DND-41 (cell line): ENCODE measurements around the gene MFSD11.
"Not testable (repeated sequence)": the region's sequence is repeated elsewhere in the genome, so short reads cannot be mapped to it uniquely, and the experiment has no call there.

ENCODE experiments used
- ATAC-seq: fragments of 200-7000 bp; cut with Tn5 transposase; 3 replicates; pipeline ENCODE4 v1.9.1; 2021; ENCODE audit warnings: low read depth; ENCODE audit not compliant: insufficient read depth
- DNase-seq: peaks from one replicate; pipeline ENCODE4 v3.0.0-alpha.2; 2020
- H2AFZ ChIP-seq: 2 replicates; pipeline ENCODE4 v1.6.0; 2012; ENCODE audit warnings: low read depth, low read length
- H3K27ac ChIP-seq: 2 replicates; pipeline ENCODE4 v1.5.1; 2012; ENCODE audit warnings: low read length, inconsistent platforms
- H3K27me3 ChIP-seq: fragments of 200-600 bp; sonication (generic); 2 replicates; pipeline ENCODE4 v1.6.0; 2012; ENCODE audit warnings: low read length, mild to moderate bottlenecking, inconsistent platforms; ENCODE audit not compliant: insufficient read depth, poor library complexity
- H3K36me3 ChIP-seq: 2 replicates; pipeline ENCODE4 v1.5.1; 2012; ENCODE audit warnings: low read length, inconsistent platforms; ENCODE audit not compliant: insufficient read depth
- H3K4me1 ChIP-seq: 2 replicates; pipeline ENCODE4 v1.5.1; 2012; ENCODE audit warnings: mild to moderate bottlenecking, low read length; ENCODE audit not compliant: insufficient read depth
- H3K4me2 ChIP-seq: 2 replicates; pipeline ENCODE4 v1.6.0; 2012; ENCODE audit warnings: mild to moderate bottlenecking, moderate library complexity, low read length, inconsistent platforms; ENCODE audit not compliant: insufficient read depth
- H3K4me3 ChIP-seq, 2 experiments: fragments of 200-600 bp in 1 of 2; shearing (Covaris generic) in 1 of 2; 2 replicates each; pipeline ENCODE4 v1.5.1; 2012 to 2016; ENCODE audit warnings: inconsistent platforms in 2 of 2, low read length in 2 of 2, mild to moderate bottlenecking in 2 of 2, low read depth in 1 of 2, moderate library complexity in 1 of 2
- H3K79me2 ChIP-seq: 2 replicates; pipeline ENCODE4 v1.6.0; 2012; ENCODE audit warnings: low read length, inconsistent platforms; ENCODE audit not compliant: insufficient read depth
- H3K9ac ChIP-seq: 2 replicates; pipeline ENCODE4 v1.6.0; 2012; ENCODE audit warnings: low read depth, mild to moderate bottlenecking, inconsistent platforms, low read length, moderate library complexity
- H3K9me3 ChIP-seq: 2 replicates; pipeline ENCODE4 v1.5.1; 2012; ENCODE audit warnings: low read length, moderate library complexity, mild to moderate bottlenecking, inconsistent platforms; ENCODE audit not compliant: insufficient read depth, severe bottlenecking
- H4K20me1 ChIP-seq: 2 replicates; pipeline ENCODE4 v1.6.0; 2012; ENCODE audit warnings: low read length; ENCODE audit not compliant: insufficient read depth
- EZH2 ChIP-seq: IDR thresholded peaks from 3 replicates; pipeline ENCODE4 v1.6.1; 2012; ENCODE audit warnings: borderline replicate concordance, low read depth, mild to moderate bottlenecking, moderate library complexity, low read length, inconsistent platforms; ENCODE audit not compliant: severe bottlenecking
- TF ChIP-seq, protein P1 (sequence below): IDR thresholded peaks from 2 replicates; pipeline ENCODE4 v1.5.1; 2012; ENCODE audit warnings: borderline replicate concordance, low read length, moderate library complexity, mild to moderate bottlenecking; ENCODE audit not compliant: poor library complexity, severe bottlenecking; ENCODE audit errors: extremely low read depth

Gene MFSD11

DNA sequence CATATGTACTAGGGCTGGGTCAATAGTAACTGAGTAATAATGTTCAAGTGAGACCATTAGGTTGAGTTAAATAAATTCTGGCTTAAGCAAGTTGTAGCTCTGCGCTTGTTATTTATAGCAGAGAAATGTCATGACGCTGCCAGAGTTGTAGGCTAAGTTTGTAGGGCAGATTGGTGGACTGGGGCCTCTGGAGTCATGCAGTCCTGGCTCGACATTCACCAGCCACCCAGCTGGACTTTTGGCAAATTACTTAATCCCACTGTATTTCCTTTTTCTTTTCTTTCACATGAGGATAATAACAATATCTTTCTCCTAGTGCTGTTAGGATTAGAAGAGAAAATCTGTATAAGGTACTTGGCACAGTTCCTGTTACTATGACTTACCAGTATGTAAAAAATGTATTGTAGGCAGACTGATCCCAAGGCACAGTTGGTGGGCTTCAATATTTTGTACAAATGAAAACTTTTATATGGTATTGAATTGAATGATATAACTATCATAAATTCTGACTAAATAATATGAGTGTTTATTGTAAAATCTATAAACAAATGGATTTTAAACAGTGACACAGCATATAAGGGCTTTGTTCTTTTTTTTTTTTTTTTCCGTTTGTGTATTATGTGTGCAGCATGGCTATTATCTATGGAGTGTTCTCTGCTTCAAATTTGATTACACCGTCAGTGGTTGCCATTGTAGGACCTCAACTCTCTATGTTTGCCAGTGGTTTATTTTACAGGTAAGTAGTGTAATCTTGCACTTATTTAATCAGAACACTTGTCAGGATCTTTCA, 2.6 kb downstream of the MFSD11 start:
- Histone ChIP-seq H3K4me1 (peaks cover 23% of the 10 kb centered on the region), H3K36me3 (peaks cover 55% of the 10 kb centered on the region), H3K27ac (no peak overlapping the region), H3K27me3 (no peaks in the 10 kb centered on the region), H3K9ac (0 out of 2 replicates have a peak overlapping the region, but pooled peaks have one; percentile 8), H3K4me2 (peak overlapping the region; percentile 29; the same call in 1 of the 2 replicates), H3K4me3 (no peak overlapping the region), H3K9me3 (no peaks in the 10 kb centered on the region), H4K20me1 (peaks cover 11% of the 10 kb centered on the region), H3K79me2 (peaks cover 47% of the 10 kb centered on the region), H2AFZ (no peak overlapping the region)
- no peak for DNase-seq
- TF ChIP-seq, protein P1, sequence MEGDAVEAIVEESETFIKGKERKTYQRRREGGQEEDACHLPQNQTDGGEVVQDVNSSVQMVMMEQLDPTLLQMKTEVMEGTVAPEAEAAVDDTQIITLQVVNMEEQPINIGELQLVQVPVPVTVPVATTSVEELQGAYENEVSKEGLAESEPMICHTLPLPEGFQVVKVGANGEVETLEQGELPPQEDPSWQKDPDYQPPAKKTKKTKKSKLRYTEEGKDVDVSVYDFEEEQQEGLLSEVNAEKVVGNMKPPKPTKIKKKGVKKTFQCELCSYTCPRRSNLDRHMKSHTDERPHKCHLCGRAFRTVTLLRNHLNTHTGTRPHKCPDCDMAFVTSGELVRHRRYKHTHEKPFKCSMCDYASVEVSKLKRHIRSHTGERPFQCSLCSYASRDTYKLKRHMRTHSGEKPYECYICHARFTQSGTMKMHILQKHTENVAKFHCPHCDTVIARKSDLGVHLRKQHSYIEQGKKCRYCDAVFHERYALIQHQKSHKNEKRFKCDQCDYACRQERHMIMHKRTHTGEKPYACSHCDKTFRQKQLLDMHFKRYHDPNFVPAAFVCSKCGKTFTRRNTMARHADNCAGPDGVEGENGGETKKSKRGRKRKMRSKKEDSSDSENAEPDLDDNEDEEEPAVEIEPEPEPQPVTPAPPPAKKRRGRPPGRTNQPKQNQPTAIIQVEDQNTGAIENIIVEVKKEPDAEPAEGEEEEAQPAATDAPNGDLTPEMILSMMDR = no peak
- no peak for TF ChIP-seq EZH2
- no peak for ATAC-seq

DNA sequence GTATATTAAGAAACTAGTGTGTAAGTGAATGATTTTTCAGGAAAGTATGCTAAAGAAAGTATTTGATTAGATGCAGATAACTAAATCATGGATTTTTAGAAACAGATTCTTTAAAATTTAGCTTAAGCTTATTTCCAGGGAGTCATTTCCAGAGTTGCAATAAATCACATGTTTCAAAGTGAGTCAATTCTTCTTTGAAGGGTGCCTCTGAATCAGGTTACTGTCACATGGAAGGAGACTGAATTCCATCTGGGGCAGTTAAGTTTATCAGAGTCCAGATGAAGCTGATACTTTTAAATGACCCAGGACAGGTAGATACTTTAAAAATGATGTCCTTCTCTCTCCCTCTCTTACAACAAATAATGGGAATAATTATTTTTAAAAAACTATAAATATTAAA, 5.0 kb downstream of the MFSD11 start:
- DNase-seq = no peak
- no peak for ATAC-seq
- H3K9me3 ChIP-seq = no peaks in the 10 kb centered on the region
- H3K36me3 ChIP-seq = peaks cover 49% of the 10 kb centered on the region
- TF ChIP-seq EZH2 = no peak
- TF ChIP-seq, protein P1 = no peak
- no peaks in the 10 kb centered on the region for H4K20me1 ChIP-seq
- no peaks in the 10 kb centered on the region for H3K27me3 ChIP-seq
- no peak overlapping the region for H3K27ac ChIP-seq
- H3K4me2 ChIP-seq = no peak overlapping the region
- H3K9ac ChIP-seq = no peak overlapping the region
- H2AFZ ChIP-seq = no peak overlapping the region
- peaks cover 23% of the 10 kb centered on the region for H3K4me1 ChIP-seq
- no peak overlapping the region for H3K4me3 ChIP-seq
- peaks cover 30% of the 10 kb centered on the region for H3K79me2 ChIP-seq

DNA sequence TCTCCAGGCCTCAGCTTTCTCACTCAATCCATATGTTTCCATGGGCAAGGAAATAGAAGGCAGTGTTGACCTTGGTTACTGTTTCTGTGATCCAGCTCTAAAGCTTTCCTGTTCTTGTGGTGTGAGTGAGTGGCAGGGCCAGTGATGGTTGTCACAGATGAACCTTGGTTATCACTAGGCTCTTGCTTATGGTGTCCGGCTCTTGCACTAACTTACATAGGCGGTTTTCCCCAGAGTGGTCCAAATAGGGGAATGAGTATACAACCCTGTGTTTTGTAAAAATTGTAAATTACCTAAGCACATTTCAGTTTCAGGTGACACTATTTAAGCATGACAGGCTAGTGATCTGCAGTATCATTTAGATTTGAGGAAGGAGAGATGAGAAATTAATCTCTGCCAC, 6.8 kb downstream of the MFSD11 start:
- Histone ChIP-seq H3K9ac (no peak overlapping the region), H2AFZ (no peak overlapping the region), H3K36me3 (peaks cover 49% of the 10 kb centered on the region), H3K4me1 (peaks cover 8% of the 10 kb centered on the region; the same call in 1 of the 2 replicates), H4K20me1 (no peaks in the 10 kb centered on the region), H3K27me3 (no peaks in the 10 kb centered on the region), H3K4me2 (no peak overlapping the region), H3K9me3 (no peaks in the 10 kb centered on the region), H3K27ac (no peak overlapping the region), H3K79me2 (peaks cover 12% of the 10 kb centered on the region), H3K4me3 (no peak overlapping the region)
- TF ChIP-seq, protein P1 = no peak
- TF ChIP-seq EZH2 = no peak
- DNase-seq = no peak
- ATAC-seq = no peak

DNA sequence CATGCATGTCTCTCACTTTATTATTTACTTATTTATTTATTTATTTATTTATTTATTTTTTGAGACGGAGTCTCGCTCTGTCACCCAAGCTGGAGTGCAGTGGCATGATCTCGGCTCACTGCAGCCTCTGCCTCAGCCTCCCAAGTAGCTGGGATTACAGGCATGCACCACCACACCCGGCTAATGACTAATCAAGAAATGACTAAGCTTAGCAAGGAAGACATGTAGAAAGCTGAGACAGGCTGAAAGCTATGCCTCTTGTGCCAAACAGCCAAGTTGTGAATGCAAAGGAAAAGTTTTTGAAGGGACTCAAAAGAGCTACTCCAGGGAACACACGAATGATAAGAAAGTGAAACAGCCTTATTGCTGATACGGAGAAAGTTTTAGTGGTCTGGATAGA, 7.9 kb downstream of the MFSD11 start:
- H3K4me1 ChIP-seq, H3K9me3 ChIP-seq, H3K9ac ChIP-seq, ATAC-seq, H3K4me3 ChIP-seq, H3K27ac ChIP-seq, H3K4me2 ChIP-seq, H3K79me2 ChIP-seq, H3K27me3 ChIP-seq, DNase-seq, H2AFZ ChIP-seq, H4K20me1 ChIP-seq: not testable (repeated sequence)
- H3K36me3 ChIP-seq = peaks cover 44% of the 10 kb centered on the region
